HG03045 (cell line): Measurements from ENCODE around the gene ARFGEF2.
"Not testable (repeated sequence)": the region's sequence is repeated elsewhere in the genome, so short reads cannot be mapped to it uniquely, and the experiment has no call there.

Experiments used
- ATAC-seq: cut with Tn5 transposase; IDR thresholded peaks from one replicate; pipeline ENCODE4 v1.9.1; 2021; ENCODE audit warnings: mild to moderate bottlenecking, moderate library complexity; ENCODE audit not compliant: unreplicated experiment

Gene ARFGEF2

GRCh38 chr20:48921168-48921882, at the start of gene ARFGEF2:
ARFGEF2 (plus strand) TSS chr20:48921711; CDS start chr20:48921890, 179 bp downstream.
- ATAC-seq, result peak; percentile 81

GRCh38 chr20:48875233-48875913, 46.1 kb upstream of the ARFGEF2 start:
- ATAC-seq, result no peak

GRCh38 chr20:48875914-48876240, 45.6 kb upstream of the ARFGEF2 start:
- ATAC-seq, result no peak

- ATAC-seq, result no peak
These were observed 44.2 kb upstream of the ARFGEF2 start for GRCh38 chr20:48877304-48877703.

- ATAC-seq, result no peak
These were observed 42.8 kb upstream of the ARFGEF2 start for GRCh38 chr20:48878534-48879248.

GRCh38 chr20:48879612-48880245, 41.8 kb upstream of the ARFGEF2 start:
- ATAC-seq, result no peak

GRCh38 chr20:48880331-48880730, 41.2 kb upstream of the ARFGEF2 start:
- ATAC-seq, result no peak

- no peak for ATAC-seq
These were observed 40.4 kb upstream of the ARFGEF2 start for GRCh38 chr20:48880981-48881657.

- no peak for ATAC-seq
These were observed 36.3 kb upstream of the ARFGEF2 start for GRCh38 chr20:48885237-48885636.

GRCh38 chr20:48886194-48886593, 35.3 kb upstream of the ARFGEF2 start:
- ATAC-seq, result no peak

GRCh38 chr20:48886811-48887210, 34.7 kb upstream of the ARFGEF2 start:
- ATAC-seq, result no peak

GRCh38 chr20:48888517-48888916, 33.0 kb upstream of the ARFGEF2 start:
- ATAC-seq, result not testable (repeated sequence)

- ATAC-seq, result no peak
These were observed 32.2 kb upstream of the ARFGEF2 start for GRCh38 chr20:48889140-48889790.

- no peak for ATAC-seq
These were observed 30.1 kb upstream of the ARFGEF2 start for GRCh38 chr20:48891235-48892048.

GRCh38 chr20:48892049-48892470, 29.5 kb upstream of the ARFGEF2 start:
- no peak for ATAC-seq

GRCh38 chr20:48892891-48893290, 28.6 kb upstream of the ARFGEF2 start:
- no peak for ATAC-seq

GRCh38 chr20:48893374-48893773, 28.1 kb upstream of the ARFGEF2 start:
- ATAC-seq, result no peak

- ATAC-seq, result no peak
These were observed 24.1 kb upstream of the ARFGEF2 start for GRCh38 chr20:48897305-48898010.

- ATAC-seq, result no peak
These were observed 23.3 kb upstream of the ARFGEF2 start for GRCh38 chr20:48898210-48898609.
